ENCODE data around the gene OXCT1.
"Not testable (repeated sequence)": the region's sequence is repeated elsewhere in the genome, so short reads cannot be mapped to it uniquely, and the experiment has no call there.

Gene OXCT1

DNA sequence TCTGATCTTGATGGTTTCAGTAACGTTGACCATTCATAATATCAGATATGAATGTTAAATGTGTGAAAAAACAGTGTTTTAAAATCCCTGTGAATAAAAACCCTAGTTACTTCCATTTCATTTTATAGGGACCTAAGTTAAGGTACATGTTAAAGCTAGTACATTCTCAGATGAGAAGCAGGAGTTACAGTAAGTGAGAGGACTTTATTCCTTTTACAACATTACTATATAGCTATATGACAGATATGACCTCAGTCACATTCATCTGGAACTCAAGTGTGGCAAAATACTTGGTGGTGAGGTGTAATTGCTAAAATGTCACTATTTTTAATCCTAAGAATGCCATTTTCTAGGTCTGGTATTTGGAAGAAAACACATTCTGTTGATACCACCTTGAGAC, 96.4 kb downstream of the OXCT1 start:
- no peak for DNase-seq (ENCODE audit: low read depth in 2 of 2)

- no peak for DNase-seq (ENCODE audit: low read depth in 2 of 2)
Measured at GRCh38 chr5:41772785-41773442, 97.3 kb downstream of the OXCT1 start.

DNA sequence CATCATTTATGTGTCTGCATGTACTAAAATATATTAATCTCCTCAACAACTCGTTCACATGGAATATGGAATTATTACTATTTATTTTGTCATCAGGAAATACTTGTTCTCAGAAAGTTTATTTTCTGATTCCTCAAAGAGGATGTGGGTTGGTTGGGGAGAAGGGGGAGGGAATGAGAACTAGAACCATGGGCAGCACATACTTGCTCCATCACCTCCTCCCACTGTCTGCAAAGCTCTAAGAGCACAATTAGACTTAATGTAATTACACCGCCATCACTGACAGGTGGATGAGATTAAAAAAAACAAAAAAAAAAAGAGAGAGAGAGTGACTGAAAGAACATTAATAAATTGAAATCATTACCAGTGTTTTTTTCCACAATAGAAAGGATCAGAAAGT, 98.2 kb downstream of the OXCT1 start:
- DNase-seq (ENCODE audit: low read depth in 2 of 2): no peak

- no peak for DNase-seq (ENCODE audit: low read depth in 2 of 2)
Measured at GRCh38 chr5:41770799-41771198, 99.4 kb downstream of the OXCT1 start.

DNA sequence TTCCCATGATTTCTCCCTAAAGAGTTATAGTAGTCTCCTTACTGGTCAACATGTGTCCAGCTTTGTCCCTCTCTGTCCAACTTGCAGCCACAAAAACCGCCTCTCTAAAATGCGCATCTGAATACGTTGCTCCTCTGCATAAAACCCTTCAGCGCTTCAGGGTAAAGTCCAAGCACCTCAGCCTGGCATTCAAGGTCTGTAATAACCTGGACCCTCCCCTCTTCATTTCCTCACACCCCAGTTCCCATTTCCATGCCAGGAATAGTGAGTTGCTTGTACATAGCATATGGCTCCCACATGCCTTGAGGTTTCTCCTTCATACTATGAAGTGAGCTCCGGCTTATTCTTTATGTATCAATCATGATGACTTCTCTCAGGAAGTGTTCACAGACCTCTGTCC, 101.5 kb downstream of the OXCT1 start:
- DNase-seq (ENCODE audit: low read depth in 2 of 2): no peak

DNA sequence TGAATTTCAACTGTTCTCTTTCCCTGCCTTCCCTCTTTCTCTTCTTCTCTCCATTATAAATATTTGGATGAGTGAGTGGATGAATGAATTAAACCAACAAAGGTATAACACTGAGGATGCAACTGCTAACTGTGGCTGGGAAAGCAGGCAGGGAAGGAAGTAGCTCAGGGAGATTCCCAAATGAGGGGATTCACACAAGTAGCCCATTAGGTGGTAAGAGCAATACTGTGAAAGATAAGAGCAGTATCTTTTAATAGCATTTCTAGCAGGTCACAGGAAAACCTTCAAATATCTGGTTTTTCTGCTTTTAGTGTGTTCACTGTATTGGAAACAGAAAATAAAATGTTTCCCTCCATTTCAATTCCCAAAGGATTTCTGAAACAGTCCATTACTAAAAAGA, 105.6 kb downstream of the OXCT1 start:
- no peak for DNase-seq (ENCODE audit: low read depth in 2 of 2)

DNA sequence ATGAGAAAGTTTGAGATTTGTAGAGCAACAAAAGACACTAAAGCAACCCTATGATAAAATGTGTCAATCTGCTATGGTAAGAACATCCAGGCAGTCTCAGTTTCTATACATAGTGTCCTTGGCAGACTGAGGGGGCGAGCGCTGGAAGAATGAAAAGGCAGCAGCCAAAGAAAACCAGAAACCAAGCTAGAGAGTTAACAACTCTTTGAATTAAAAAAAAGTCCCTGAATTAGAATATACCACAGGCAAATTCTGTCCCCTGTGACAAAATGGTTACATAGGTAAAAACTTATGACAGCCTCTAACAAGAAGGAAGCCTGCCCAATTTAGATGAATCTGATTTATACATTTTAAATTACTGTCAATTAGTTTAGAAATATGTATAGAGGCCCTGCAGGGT, 106.7 kb downstream of the OXCT1 start:
- no peak for DNase-seq (ENCODE audit: low read depth in 2 of 2)

DNA sequence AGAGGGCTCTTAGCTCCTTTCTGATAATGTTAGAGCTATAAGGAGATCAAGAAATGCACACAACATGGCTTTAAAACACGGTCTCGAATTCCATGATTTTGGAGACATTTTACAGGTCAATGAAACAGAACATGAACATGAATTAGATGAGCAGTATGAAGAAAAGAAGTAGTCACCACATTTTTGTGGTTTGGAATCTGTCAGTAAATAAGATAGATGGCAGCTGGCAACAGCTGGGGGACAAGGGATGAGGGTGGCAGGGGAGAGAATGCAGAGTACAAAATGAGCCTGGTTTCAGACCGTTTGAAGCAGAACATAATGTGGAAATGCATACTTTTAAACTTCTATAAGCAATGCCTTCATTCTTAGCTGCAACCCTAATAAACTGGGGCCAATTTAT, 107.1 kb downstream of the OXCT1 start:
- DNase-seq (ENCODE audit: low read depth in 2 of 2): peak; percentile 56 to 61

DNA sequence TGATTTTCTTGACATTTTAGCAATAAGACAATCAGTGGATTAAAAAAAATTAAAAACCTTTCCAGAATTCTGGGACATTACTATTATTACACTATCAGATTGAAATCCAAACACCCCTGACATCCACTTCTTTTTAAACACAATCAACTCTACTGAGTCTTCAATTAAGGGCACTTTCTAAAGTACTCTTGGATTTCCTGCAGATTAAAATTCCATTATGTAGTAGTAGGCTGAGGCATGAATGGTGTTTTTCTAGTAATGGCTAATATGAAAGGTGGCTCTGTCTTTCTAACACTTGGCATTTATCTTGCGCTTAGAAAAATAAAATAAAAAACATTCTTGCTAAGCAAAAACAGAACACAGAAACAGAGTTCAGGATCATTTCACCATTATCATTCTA, 107.8 kb downstream of the OXCT1 start:
- DNase-seq (ENCODE audit: low read depth in 2 of 2): no peak

DNA sequence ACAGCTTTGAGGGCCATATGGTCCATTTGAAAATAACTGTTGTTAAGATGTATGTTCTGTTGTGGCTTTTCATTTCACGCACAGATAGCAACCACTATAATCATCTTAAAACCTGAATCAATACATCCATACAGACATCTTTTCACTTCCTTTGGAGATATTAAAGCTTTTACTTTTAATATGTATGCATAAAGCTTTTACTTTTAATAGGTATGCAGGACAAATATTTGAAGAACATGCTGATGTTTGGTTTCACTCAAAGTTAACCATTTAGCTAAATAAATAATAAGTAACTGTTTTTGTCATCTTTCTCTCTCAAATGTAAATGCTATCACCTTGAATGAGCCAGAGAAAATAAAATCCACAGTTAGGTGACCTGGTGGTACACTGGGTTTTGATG, 108.6 kb downstream of the OXCT1 start:
- no peak for DNase-seq (ENCODE audit: low read depth in 2 of 2)

GRCh38 chr5:41755705-41756104, 114.5 kb downstream of the OXCT1 start:
- DNase-seq (ENCODE audit: low read depth in 2 of 2): no peak

- no peak for DNase-seq (ENCODE audit: low read depth in 2 of 2)
Measured at GRCh38 chr5:41754857-41755256, 115.4 kb downstream of the OXCT1 start.

- DNase-seq (ENCODE audit: low read depth in 2 of 2): no peak
Measured at GRCh38 chr5:41751867-41752266, 118.4 kb downstream of the OXCT1 start.

DNA sequence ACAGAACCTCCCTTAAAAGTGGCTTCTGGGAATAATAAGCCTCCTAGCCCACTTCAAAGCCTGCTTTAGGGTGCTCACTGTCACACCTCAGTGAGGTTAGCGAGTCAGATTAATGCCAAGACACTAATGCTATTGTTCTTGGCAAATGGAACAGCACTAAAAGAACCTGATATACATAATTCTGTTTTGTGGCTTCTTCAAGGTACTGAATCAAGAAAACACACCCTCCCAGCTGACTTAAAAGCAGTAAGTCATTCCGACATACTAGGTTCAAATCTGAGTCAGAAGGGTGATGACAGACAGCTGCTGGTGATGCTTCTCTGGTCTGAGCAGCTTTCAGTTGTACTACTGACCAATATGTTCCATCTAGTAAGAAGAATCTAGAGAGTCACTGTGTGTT, 121.6 kb downstream of the OXCT1 start:
- peak; percentile 17 to 18 for DNase-seq (ENCODE audit: low read depth in 2 of 2)

DNA sequence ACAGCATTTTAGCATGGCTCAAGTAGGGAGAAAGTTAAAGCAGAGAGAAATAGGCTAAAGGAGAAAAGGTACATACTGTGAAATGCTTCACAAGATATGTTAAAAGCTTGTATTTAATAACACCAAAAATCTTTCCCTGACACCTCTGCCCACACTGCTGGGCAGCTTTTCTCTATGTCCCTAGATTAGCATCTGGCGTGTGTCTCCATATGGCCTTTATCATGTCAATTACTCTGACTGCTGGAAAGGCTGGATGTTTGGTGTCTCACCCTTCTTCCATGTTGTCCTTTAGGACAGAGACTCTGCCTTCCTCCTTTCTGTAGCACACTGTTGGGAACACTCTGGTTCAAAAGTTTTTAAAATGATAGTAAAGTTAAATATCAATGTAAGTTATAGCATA, 122.5 kb downstream of the OXCT1 start:
- no peak for DNase-seq (ENCODE audit: low read depth in 2 of 2)

GRCh38 chr5:41747301-41747700, 122.9 kb downstream of the OXCT1 start:
- peak; percentile 10 to 16 for DNase-seq (ENCODE audit: low read depth in 2 of 2)

GRCh38 chr5:41742608-41743007, 127.6 kb downstream of the OXCT1 start:
- DNase-seq (ENCODE audit: low read depth in 2 of 2): not testable (repeated sequence)

DNA sequence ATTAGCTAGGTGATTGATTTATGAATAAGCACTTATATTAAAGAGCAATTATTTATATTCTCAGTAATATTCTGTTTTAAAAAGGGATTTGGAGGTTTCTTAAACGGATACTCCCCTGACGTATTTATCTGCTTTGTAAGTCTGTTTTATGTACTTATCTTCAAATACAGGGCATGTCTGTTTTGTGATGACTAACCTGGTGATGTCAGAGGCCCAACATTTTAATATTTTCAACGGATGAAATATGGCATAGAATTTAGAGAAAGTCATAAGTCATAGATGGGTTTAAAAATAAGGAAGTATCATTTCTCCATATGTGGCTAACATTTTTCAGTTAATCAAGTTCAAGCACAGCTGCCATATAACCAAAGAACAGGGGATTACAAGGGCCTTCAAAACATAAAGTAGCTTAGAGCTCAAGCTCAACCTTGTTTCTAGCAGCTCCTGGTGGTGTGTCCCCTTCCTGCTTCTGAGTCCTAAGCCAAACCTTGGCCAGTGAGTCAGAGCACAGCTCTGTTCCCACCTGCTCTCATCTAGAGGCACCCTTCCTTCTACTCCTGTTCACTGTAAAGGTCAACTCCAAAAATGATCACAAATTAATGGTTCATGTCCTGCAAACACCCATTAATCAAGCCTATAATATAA, 131.4 kb downstream of the OXCT1 start:
- no peak for DNase-seq (ENCODE audit: low read depth in 2 of 2)

GRCh38 chr5:41736641-41737040, 133.6 kb downstream of the OXCT1 start:
- DNase-seq (ENCODE audit: low read depth in 2 of 2): peak; percentile 21 to 28

GRCh38 chr5:41735213-41735612, 135.0 kb downstream of the OXCT1 start:
- DNase-seq (ENCODE audit: low read depth in 2 of 2): no peak

DNA sequence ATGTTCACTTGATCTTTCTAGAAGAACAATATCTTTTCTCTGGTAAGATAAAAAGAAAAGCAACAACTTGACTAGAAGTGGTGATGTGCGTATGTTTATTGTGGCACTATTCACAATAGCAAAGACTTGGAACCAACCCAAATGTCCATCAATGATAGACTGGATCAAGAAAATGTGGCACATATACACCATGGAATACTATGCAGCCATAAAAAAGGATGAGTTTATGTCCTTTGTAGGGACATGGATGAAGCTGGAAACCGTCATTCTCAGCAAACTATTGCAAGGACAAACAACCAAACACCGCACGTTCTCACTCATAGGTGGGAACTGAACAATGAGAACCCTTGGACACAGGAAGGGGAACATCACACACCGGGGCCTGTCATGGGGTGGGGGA, 140.8 kb downstream of the OXCT1 start:
- not testable (repeated sequence) for DNase-seq (ENCODE audit: low read depth in 2 of 2)

GRCh38 chr5:41728281-41728680, 141.9 kb downstream of the OXCT1 start:
- DNase-seq (ENCODE audit: low read depth in 2 of 2): no peak

DNA sequence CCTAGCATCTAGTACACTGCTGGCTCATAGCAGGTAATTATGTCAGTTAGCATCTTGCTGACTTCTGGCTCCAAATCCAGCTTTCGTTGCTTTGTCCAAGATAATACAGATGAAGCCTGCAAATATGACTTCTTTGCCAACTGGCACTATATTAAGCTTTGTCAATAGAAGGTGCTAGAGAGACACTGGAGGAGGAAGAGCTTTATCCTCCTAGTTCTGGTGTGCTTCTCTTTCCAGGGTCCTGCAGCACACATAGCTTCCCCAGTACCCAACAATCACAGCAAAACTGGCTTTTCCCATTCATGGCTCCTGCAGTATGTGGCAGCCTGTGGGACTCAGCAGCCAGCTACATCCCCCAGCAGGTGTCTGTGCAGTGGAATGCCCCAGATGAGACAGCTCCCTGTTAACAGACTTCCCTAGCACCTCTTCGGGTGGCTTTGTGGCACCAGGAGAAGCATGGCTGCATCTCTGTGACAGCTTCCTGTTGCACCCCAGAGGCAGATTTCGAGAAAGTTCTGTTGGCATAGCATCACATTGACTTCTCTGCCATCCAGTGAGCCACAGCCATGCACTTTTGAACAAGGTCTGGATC, 147.8 kb downstream of the OXCT1 start:
- no peak for DNase-seq (ENCODE audit: low read depth in 2 of 2)

All from fibroblast of skin of left quadriceps (primary cell).